SK-N-SH (cell line): ENCODE data around the gene C1orf174.

ENCODE experiments used
- JUND ChIP-seq: IDR thresholded peaks from 2 replicates; pipeline ENCODE4 v1.4.0; 2012
- MAX ChIP-seq: IDR thresholded peaks from 2 replicates; pipeline ENCODE4 v1.4.0; 2012; ENCODE audit warnings: low read depth

- no peak for TF ChIP-seq JUND
- no peak for TF ChIP-seq MAX
These were observed 2.6 kb upstream of the C1orf174 start for GRCh38 chr1:3902571-3903091.
